HepG2 (cell line): ENCODE data around the gene GZF1. TPM values are rescaled to one million over a fixed set of nuclear protein-coding genes. Genes with fewer than 3 reads are reported as not detected.

ENCODE experiments used
- ATF7-NPFF ChIP-seq: sonication (generic); formaldehyde crosslinking; IDR thresholded peaks from 2 replicates; pipeline ENCODE4 v1.8.1; 2023; ENCODE audit warnings: mild to moderate bottlenecking, low read depth, missing genetic modification reagents, moderate library complexity
- CEBPG ChIP-seq: IDR thresholded peaks from 2 replicates; pipeline ENCODE4 v1.6.1; 2016
- EEA1 ChIP-seq: sonication (generic); formaldehyde crosslinking; IDR thresholded peaks from 2 replicates; pipeline ENCODE4 v1.5.1; 2020; ENCODE audit warnings: mild to moderate bottlenecking, missing genetic modification reagents, borderline replicate concordance
- ETV6 ChIP-seq: sonication (generic); formaldehyde crosslinking; conservative IDR thresholded peaks from 2 replicates; pipeline ENCODE4 v1.4.0; 2020; ENCODE audit warnings: missing genetic modification reagents
- KLF12 ChIP-seq: sonication (generic); formaldehyde crosslinking; IDR thresholded peaks from 2 replicates; pipeline ENCODE4 v1.4.0; 2020; ENCODE audit warnings: missing genetic modification reagents, borderline replicate concordance
- MYC ChIP-seq: sonication (generic); formaldehyde crosslinking; IDR thresholded peaks from 2 replicates; pipeline ENCODE4 v1.9.0; 2021; ENCODE audit warnings: missing genetic modification reagents, borderline replicate concordance
- NFE2 ChIP-seq: sonication (generic); formaldehyde crosslinking; IDR thresholded peaks from 2 replicates; pipeline ENCODE4 v1.4.0; 2020; ENCODE audit warnings: missing genetic modification reagents
- NFIB ChIP-seq: sonication (generic); formaldehyde crosslinking; IDR thresholded peaks from 2 replicates; pipeline ENCODE4 v1.9.0; 2021; ENCODE audit warnings: missing genetic modification reagents, mild to moderate bottlenecking, borderline replicate concordance
- NPAS2 ChIP-seq: sonication (generic); formaldehyde crosslinking; IDR thresholded peaks from 2 replicates; pipeline ENCODE4 v1.8.0; 2022; ENCODE audit warnings: mild to moderate bottlenecking, missing genetic modification reagents, borderline replicate concordance
- NRL ChIP-seq: sonication (generic); formaldehyde crosslinking; IDR thresholded peaks from 2 replicates; pipeline ENCODE4 v1.5.0; 2020; ENCODE audit warnings: missing genetic modification reagents, mild to moderate bottlenecking, moderate library complexity, borderline replicate concordance
- REPIN1 ChIP-seq: sonication (generic); formaldehyde crosslinking; IDR thresholded peaks from 2 replicates; pipeline ENCODE4 v1.8.0; 2022; ENCODE audit warnings: missing genetic modification reagents, low read depth, mild to moderate bottlenecking, borderline replicate concordance
- SRSF9 ChIP-seq: fragments of 200-400 bp; formaldehyde crosslinking; IDR thresholded peaks from 2 replicates; pipeline ENCODE4 v1.6.1; 2018; ENCODE audit warnings: borderline replicate concordance, mild to moderate bottlenecking, low read depth, low read length; ENCODE audit not compliant: insufficient read depth, poor library complexity, severe bottlenecking
- SUZ12 ChIP-seq: fragments of 150-350 bp; IDR thresholded peaks from 2 replicates; pipeline ENCODE4 v1.6.1; 2014; ENCODE audit warnings: low read depth, low read length
- SYNCRIP ChIP-seq: fragments of 200-400 bp; formaldehyde crosslinking; IDR thresholded peaks from 2 replicates; pipeline ENCODE4 v1.6.1; 2018; ENCODE audit warnings: mild to moderate bottlenecking, low read depth, low read length; ENCODE audit not compliant: insufficient read depth
- TFDP1 ChIP-seq: IDR thresholded peaks from 2 replicates; pipeline ENCODE4 v1.6.1; 2016; ENCODE audit warnings: missing compliant biosample characterization, missing genetic modification reagents, borderline replicate concordance
- THAP7 ChIP-seq: sonication (generic); formaldehyde crosslinking; IDR thresholded peaks from 2 replicates; pipeline ENCODE4 v1.8.1; 2023; ENCODE audit warnings: mild to moderate bottlenecking, missing genetic modification reagents
- ZFP36 ChIP-seq: fragments of 150-350 bp; IDR thresholded peaks from 2 replicates; pipeline ENCODE4 v1.6.1; 2018; ENCODE audit warnings: borderline replicate concordance, low read length, low read depth; ENCODE audit not compliant: partially characterized antibody
- ZFP37 ChIP-seq: sonication (generic); formaldehyde crosslinking; IDR thresholded peaks from 2 replicates; pipeline ENCODE4 v1.4.0; 2020; ENCODE audit warnings: missing genetic modification reagents, borderline replicate concordance
- ZFP82 ChIP-seq: sonication (generic); formaldehyde crosslinking; IDR thresholded peaks from 2 replicates; pipeline ENCODE4 v1.5.1; 2020; ENCODE audit warnings: mild to moderate bottlenecking, missing genetic modification reagents, borderline replicate concordance
- ZFY ChIP-seq: sonication (generic); formaldehyde crosslinking; IDR thresholded peaks from 2 replicates; pipeline ENCODE4 v1.4.0; 2020; ENCODE audit warnings: missing genetic modification reagents
- ZNF101 ChIP-seq: sonication (generic); formaldehyde crosslinking; IDR thresholded peaks from 2 replicates; pipeline ENCODE4 v1.4.0; 2020; ENCODE audit warnings: mild to moderate bottlenecking, low read depth, missing genetic modification reagents, borderline replicate concordance
- ZNF780A ChIP-seq: sonication (generic); formaldehyde crosslinking; IDR thresholded peaks from 2 replicates; pipeline ENCODE4 v1.8.0; 2022; ENCODE audit warnings: mild to moderate bottlenecking, missing genetic modification reagents, moderate library complexity
- polyA plus RNA-seq, 8 experiments: library from polyadenylated mRNA; depleted of rRNA in 3 of 8; stranded (reverse) in 7 of 8; unstranded in 1 of 8; fragments of >200 nt; fragmentation: Illumina TruSeq in 4 of 8; extraction: Trizol in 4 of 8; gene quantifications; 2 replicates each; pipeline versions ENCODE4 v1.2.1 to v1.2.3, GENCODE V29; 2011 to 2016; ENCODE audit warnings: low read depth in 4 of 8, missing spikeins in 1 of 8, mixed read lengths in 1 of 8; ENCODE audit not compliant: insufficient read depth in 1 of 8
- total RNA-seq, 5 experiments: library from RNA; depleted of rRNA; stranded (reverse); fragments of >200 nt; fragmentation: Illumina TruSeq; extraction: Trizol; gene quantifications; 2 replicates each; pipeline ENCODE4 v1.2.3, GENCODE V29; 2016; ENCODE audit warnings: low read depth in 1 of 5
- TF ChIP-seq, protein P1 (sequence below): sonication (generic); formaldehyde crosslinking; IDR thresholded peaks from 2 replicates; pipeline ENCODE4 v1.4.0; 2020; ENCODE audit warnings: mild to moderate bottlenecking, missing genetic modification reagents
- TF ChIP-seq, protein P2 (sequence below): sonication (generic); formaldehyde crosslinking; IDR thresholded peaks from 2 replicates; pipeline ENCODE4 v1.4.0; 2020; ENCODE audit warnings: missing genetic modification reagents
- TF ChIP-seq, protein P3 (sequence below): IDR thresholded peaks from 2 replicates; pipeline ENCODE4 v1.6.1; 2016

The GZF1 gene
- total and polyA plus RNA-seq, 2 of the 13 experiments (the other 11 are each of a cell fraction or from before 2014, with no cell fraction given) = 16.9 to 26.0 TPM

DNA sequence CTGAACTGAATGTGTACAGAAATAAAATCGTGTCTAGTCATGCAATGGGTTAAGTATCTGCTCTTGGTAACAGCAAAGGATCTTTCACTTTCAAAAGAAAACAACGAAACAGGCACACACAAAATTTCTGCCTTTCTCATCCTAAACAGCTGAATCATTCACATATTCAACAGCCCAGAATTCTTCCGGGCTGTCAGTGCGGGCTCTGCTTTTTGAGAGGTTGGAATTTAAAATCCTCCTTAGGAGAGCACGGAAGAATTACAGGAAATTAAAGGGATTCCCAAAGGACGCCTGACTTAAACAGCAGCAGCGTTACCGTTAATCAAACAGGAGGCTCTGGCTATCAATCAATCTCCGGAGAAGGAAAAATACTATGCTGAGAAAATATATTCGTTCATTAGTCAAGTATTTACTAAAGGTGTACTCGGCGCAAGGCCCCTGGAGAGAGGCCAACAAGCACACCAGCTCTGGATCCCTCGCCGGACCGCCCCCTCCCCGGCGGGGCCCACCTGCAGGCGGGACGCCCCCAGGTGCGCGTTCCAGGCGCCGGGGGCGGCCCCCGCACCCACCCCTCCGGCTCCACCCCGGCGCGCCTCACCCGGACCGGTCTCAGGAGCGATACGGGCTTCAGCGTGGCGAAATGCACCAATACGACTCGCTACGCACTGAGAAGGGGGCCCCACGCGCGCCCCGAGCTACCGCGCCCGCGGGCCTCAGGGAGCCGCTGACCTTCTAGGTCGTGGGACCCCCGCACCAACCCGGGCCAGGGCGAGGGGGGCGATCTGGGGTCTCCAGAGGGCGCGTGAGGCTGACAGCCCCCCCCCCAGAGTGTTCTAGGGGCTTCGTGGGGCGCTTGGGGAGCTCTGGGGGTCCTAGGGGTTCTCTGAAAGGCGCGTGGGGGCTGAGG lies 58.3 kb downstream of the GZF1 start (continued):
- TF ChIP-seq ATF7-NPFF (CRISPR knock-in tag) (peak; percentile 56; the same call in 1 of the 2 replicates), SRSF9 (no peak), CEBPG (CRISPR knock-in tag) (no peak), EEA1 (CRISPR knock-in tag) (no peak), SYNCRIP (no peak), NFE2 (peak; percentile 68; the same call in 1 of the 2 replicates), ZFP82 (CRISPR knock-in tag) (peak; percentile 6; the same call in 1 of the 2 replicates), ZNF780A (CRISPR knock-in tag) (no peak), ZFP37 (no peak), NFIB (CRISPR knock-in tag) (no peak), ZFP36 (no peak), TFDP1 (no peak), NRL (CRISPR knock-in tag) (no peak), ETV6 (CRISPR knock-in tag) (no peak), REPIN1 (CRISPR knock-in tag) (0 out of 2 replicates have a peak, but pooled peaks have one; percentile 33), SUZ12 (no peak), ZNF101 (CRISPR knock-in tag) (no peak), THAP7 (CRISPR knock-in tag) (no peak), MYC (no peak), ZFY (CRISPR knock-in tag) (no peak), KLF12 (CRISPR knock-in tag) (no peak), NPAS2 (CRISPR knock-in tag) (no peak)
- TF ChIP-seq, protein P1, sequence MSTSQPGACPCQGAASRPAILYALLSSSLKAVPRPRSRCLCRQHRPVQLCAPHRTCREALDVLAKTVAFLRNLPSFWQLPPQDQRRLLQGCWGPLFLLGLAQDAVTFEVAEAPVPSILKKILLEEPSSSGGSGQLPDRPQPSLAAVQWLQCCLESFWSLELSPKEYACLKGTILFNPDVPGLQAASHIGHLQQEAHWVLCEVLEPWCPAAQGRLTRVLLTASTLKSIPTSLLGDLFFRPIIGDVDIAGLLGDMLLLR (CRISPR knock-in tag) = no peak
- TF ChIP-seq, protein P2, sequence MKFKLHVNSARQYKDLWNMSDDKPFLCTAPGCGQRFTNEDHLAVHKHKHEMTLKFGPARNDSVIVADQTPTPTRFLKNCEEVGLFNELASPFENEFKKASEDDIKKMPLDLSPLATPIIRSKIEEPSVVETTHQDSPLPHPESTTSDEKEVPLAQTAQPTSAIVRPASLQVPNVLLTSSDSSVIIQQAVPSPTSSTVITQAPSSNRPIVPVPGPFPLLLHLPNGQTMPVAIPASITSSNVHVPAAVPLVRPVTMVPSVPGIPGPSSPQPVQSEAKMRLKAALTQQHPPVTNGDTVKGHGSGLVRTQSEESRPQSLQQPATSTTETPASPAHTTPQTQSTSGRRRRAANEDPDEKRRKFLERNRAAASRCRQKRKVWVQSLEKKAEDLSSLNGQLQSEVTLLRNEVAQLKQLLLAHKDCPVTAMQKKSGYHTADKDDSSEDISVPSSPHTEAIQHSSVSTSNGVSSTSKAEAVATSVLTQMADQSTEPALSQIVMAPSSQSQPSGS (CRISPR knock-in tag) = no peak
- TF ChIP-seq, protein P3, sequence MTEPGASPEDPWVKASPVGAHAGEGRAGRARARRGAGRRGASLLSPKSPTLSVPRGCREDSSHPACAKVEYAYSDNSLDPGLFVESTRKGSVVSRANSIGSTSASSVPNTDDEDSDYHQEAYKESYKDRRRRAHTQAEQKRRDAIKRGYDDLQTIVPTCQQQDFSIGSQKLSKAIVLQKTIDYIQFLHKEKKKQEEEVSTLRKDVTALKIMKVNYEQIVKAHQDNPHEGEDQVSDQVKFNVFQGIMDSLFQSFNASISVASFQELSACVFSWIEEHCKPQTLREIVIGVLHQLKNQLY (CRISPR knock-in tag) = no peak
